NCI-H1417 treated with DMSO at 0.1 percent for 48 hours (cell line): ENCODE measurements around the gene RPL29.

Experiments used
- DNase-seq: peaks from one replicate; lab custom pipeline; 2025; lab: John Stamatoyannopoulos, UW

Gene RPL29

DNA sequence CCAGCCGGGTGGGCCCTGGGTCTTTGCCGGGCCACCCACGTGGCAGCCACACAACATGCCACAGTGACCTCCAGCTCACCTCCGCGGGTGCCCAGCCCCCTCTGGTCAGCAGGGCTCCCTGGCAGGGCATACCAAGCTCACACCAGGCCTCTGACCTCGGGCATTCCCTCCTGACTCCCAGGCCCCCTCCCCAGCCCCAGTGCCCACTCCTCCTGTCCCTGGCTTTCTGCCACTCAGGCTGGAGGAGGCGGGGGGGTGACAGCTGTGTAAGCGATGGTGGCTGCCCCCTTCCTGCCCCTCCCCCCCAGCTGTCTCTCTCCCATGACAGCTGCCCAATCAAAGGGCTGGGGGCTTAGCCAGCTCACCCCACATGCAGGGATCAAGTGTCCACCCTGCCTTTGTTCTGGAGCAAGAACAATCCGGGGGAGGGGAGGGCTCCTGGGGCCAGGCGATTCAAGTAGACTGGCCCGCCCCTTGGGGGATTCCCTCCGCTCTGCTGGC is 31.7 kb downstream of the RPL29 start:
- DNase-seq = no peak

DNA sequence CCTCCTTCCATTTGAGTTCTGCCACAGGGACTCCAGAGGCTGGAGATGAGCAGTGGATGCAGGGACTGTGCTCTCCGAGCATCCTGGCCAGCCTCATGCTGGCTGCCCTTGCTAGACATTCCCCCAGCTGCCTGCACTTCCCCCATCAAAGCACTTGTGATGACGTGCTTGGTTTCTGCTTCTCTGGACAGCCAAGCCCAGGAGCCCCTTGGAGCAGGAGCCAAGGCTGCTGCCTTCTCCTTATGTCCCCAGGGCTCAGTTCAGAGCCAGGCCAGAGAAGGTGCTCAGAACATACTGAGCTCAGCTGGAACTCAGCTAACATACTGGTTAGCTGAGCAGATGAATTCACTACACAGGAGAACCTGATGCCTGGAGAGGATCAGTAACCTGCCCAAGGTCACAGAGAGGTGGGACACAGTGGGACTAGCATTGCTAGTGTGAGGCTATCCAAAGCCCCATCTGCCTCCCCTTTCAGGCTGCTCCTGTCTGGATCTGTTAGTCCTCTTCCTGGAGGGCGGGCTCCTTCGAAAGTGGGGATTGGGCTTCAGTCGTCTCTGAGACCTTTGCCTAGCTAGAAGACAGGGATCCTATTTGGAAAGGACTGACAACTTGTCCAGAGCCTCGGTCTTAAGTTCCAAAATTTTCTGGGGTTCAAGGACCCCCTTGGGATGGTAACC is 32.7 kb downstream of the RPL29 start:
- DNase-seq = no peak

DNA sequence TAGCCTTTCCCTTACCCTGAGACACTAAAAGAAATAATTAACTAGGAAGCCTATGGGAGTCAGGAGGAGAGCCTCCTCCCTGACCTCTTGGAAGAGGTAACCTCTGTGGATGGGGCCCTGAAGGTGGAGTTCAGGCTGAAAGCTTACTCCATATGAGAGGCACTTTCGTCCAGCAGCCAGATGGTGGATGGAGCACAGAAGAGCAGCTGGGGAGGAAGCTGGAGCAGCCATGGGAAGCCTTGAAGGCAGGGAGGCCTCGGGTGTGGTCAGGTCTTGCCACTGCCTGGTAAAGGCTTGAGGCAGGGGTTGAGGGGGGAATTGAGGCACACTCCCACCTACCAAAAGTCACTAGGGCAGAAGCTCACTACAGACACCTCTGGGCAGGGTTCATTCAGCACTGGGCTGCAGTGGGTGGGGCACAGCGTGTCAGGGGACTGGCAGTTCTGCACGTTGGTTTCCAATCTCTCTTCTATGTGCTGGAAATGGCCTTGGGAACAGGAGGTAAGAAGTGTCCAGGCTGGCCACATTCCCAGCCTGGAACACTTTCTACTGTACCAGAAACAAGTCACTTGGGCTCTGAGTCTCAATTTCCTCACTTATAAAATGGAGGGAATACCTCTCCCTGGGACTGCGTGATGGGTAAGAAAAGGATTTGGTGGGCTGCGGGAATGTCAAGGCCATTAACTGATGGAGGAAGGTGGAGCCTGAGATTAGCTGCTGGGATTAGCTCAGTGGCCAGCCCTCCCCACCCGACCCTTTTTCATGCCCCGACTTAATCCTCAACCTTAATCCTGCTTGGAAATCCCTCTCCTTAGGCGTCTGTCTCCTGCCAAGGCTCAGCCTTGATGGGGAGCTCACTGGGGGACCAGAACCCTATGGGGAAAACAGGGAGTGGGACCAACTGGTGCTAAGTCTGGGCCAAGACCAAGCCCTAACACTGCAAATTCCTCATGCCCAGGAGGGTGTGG is 33.8 kb downstream of the RPL29 start:
- DNase-seq = no peak

DNA sequence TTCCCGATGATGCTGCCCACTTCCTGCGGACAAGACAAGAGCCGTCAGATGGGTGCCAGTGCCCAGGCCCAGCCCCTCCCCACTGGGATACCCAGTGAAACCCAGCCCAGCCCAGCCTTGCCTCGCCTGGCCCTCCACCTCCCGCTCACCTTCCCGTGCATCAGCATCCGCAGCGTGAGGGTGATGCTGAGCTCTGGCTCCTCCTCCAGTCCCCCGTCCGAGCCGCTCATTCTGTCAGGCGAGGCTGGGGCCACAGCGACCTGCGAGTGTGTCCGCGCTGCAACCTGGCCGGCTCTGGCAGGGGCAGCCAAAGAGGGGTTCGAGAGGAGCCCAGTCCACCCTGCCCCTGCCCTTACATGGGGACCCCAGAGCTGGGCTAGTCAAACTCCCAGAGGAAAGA is 34.7 kb downstream of the RPL29 start:
- no peak for DNase-seq

DNA sequence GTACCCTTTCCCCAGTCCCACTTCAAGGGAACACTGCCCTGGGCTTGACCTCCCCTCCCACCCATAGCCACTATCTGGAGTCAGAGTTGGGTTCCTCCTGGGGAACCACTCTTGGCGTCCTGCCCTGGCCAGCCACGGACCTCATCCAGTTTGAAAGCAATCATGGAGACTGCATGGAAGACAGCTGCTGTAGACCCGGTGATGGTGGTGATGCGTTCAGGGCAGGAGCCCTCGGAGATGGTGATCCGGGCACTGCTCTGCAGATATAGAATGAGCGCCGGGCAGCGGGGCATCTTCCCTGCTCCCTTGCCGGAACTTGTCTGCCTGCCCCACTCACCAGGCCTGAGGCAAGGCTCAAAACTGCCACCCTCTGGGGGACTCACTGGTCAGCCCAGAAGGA is 35.3 kb downstream of the RPL29 start:
- DNase-seq = no peak

DNA sequence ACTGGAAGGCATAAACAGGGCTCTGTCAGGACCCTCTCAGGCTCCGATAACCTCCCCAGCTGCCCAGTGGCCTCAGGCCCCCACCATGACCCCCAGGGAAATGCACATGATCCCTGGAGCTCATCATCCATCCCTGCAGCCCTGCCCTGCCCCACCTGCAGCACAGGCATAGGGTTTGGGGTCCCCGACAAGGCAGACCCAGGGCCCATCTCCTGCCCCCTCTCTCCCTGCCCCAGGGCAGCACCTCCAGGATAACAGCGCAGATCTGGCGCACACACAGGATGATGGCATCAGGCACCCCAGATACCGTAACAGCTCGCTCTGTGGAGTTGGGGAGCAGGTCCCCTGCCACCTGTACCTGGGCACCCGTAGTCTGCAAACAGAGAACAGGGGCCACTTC is 36.0 kb downstream of the RPL29 start:
- DNase-seq = no peak

DNA sequence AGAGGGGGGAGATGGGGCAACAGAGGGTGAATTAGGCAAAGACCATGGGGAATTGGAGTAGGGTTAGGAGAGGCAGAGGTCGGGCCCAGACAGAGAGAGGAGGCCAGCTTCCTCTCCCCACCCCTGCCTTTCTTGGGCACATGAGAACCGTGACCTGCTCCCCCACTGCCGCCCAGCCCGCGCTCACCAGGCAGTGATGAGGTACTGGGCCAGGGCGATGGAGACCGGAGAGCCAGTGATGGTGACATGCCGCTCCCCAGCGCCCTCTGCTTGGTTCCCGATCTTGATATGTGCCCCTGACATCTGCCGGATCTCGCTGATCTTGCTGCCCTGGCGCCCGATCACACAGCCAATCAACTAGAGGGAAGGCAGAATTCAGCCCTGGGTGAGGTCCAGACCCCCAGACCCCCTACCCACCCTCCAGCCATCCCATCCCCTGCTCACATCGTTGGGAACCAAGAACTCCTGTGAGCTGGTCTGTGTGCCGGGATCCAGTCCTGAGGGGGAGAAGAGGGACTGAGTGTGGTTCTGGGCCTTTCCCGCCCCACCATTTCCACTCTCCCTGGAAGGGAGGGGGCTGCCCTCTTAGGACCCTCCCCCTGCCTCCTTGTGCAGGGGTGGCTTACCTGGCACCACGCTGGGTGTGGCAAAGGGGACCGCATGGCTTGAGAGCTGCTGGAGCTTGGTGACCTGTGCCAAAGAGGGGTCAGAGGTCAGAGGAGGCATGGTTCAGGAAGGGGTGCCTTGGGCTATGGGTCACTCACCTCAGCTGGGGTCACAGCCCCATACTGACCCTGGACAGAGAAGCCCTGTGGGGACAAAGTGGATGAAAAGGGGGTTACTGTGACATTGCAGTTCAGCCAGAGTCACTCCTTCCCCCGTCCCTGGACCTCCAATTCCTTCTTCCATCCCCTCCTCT is 36.8 kb downstream of the RPL29 start:
- no peak for DNase-seq

DNA sequence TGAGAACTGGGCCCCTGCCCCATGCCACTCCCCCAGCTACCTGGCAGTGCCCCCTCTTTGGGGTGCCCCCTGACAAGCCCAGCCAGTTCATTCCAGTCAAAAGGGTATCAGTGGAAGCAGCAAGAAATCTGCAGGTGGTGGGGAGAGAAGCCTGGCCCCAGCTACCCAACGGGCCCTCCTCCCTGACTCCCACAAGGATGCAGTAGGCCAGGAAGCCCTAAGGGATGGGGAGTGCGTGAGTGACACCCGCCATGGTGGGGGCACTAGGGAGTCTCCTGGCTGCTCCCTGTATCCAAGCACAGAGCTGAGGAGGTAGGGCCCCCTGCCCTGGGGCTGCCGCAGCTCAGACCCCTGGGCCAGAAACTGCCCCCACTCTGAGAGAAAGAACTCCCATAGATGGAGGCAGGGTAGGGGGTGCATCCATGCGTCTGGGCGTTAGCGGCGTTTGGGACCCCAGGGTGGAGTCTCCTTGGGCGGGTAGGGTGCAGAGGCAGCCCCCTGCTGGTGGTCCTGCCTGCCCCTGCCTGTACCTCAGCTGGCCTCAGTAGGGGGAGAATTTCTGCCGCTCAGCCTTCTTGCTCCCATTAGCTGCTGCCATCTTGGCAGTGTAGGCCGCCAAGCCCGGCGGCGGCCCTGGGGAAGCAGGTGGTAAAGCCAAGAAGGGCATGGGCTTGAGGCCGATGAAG is 38.0 kb downstream of the RPL29 start:
- DNase-seq = no peak

DNA sequence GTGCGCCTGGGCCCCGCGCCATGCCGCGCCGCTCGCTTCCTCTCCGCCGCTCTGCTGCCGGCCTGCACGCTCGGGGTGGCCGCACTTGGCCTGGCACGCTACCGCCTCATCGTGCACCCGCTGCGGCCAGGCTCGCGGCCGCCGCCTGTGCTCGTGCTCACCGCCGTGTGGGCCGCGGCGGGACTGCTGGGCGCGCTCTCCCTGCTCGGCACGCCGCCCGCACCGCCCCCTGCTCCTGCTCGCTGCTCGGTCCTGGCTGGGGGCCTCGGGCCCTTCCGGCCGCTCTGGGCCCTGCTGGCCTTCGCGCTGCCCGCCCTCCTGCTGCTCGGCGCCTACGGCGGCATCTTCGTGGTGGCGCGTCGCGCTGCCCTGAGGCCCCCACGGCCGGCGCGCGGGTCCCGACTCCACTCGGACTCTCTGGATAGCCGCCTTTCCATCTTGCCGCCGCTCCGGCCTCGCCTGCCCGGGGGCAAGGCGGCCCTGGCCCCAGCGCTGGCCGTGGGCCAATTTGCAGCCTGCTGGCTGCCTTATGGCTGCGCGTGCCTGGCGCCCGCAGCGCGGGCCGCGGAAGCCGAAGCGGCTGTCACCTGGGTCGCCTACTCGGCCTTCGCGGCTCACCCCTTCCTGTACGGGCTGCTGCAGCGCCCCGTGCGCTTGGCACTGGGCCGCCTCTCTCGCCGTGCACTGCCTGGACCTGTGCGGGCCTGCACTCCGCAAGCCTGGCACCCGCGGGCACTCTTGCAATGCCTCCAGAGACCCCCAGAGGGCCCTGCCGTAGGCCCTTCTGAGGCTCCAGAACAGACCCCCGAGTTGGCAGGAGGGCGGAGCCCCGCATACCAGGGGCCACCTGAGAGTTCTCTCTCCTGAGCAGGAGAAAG is 39.6 kb downstream of the RPL29 start:
- no peak for DNase-seq

DNA sequence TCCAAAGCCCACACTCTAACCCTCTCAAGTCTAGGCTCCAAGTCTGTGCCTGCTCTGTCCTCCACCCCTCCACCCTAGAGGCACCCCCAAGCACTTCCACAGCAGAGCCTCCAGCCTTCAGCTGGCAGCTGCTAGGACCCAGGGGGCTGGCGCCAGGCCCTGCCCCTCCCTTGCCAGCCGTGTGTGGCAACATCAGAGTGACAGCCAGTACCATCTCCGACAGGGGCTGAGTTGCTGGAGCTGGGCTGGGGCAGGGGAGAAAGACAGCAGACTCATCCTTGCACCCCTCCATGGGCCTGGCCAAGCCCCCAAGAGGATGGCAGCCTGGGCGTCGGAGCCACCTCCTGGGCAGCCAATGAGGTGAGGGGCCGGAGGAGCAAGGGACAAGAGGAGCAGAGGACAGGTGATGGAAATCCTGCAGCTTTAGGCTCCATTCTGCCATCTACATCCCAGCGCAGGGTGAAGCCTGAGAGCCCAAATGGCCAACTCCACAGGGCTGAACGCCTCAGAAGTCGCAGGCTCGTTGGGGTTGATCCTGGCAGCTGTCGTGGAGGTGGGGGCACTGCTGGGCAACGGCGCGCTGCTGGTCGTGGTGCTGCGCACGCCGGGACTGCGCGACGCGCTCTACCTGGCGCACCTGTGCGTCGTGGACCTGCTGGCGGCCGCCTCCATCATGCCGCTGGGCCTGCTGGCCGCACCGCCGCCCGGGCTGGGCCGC is 40.4 kb downstream of the RPL29 start, which contains the start of gene GPR62:
Gene GPR62 (plus strand): TSS at position 207 of the 718 bp plus-strand sequence. CDS start 272 bp downstream, at position 479.
- no peak for DNase-seq

DNA sequence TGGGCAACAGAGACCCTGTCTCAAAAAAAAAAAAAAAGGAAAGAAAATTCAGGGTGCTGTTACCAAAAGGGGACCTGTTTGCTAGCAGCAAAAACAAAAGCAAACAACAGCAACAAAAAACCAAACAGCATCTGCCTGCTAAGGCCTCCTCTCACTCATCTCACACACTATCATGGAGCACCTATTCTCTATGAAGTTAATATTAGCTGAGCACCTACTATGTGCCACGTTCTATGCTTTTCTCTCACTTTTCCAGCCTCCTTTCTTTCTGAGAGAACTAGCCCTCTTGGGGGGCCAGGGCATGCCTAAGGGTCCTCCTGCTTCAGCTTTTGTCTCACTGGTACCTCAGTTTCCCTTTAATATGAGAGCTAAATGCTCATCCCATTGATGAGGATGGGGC is 41.0 kb downstream of the RPL29 start:
- no peak for DNase-seq

DNA sequence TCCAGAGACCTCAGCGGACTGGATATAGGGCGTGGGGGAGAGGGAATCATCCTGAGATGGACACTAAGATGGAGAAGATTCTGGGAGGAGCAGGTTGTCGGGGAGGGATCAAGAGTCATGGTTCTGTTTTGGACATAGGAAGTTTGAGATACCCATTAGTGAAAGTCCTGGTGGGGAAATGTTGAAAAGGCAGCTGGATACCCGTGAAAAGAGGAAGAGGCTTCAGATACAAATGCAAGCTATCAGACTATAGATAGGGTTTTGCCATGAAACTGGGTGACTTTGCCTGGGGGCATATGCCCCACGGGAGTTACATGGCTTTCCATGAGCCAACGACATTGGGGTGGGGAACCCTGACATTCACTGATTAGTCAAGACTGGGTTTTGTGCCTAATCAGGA is 41.6 kb downstream of the RPL29 start:
- DNase-seq = no peak

DNA sequence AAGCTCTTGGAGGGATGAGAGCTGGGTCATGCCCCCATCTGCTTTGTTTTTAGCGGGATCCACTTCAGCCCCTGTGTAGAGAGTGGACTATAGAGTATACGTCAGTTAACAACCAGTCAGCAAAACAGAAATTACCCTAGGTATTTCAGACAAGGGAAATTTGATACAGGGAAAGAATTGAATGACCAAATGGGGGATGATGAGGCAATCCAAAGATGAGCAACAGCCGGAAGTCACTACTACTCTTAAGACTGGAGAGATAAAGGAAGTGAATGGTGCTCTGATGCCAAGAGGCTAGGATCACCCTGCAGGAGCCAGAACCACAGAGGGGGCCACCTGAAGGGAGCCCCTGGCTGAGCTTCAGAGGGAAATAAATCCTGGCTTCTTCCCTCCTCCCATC is 42.2 kb downstream of the RPL29 start:
- no peak for DNase-seq

DNA sequence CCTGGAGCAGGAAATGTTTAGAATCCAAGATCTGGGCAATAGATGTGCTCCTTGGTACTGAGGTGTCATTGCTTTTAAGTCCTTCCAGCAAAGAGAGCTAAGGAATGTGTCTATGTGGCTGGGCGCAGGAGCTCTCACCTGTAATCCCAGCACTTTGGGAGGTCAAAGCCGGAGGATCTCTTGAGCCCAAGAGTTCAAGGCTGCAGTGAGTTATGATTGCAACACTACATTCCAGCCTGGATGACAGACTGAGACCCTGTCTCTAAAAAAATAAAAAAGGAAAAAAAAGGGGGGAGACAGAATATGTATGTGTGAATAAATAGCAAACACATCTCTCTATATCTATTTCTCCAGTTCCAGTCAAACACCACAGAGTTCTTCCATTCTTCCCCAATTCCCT is 44.8 kb downstream of the RPL29 start:
- DNase-seq = no peak

DNA sequence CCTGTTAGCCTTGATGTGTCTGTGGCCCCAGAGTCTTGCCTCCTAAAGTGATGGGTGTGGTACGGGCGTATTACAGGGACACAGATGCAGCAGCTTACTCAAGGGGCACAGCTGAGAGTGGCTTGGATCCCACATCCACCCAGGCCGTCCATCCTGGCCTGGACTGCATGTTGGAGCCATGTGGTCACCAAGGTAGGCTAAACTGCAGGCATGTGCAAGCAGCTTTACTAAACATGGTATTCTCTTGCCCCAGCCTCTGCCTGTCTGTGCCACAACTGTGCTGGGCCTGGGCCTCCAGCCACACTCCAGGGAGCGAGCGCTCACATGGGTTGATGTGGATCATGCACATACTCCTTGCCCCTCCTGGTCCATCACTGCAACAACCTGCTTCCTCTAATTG is 46.6 kb downstream of the RPL29 start:
- no peak for DNase-seq

DNA sequence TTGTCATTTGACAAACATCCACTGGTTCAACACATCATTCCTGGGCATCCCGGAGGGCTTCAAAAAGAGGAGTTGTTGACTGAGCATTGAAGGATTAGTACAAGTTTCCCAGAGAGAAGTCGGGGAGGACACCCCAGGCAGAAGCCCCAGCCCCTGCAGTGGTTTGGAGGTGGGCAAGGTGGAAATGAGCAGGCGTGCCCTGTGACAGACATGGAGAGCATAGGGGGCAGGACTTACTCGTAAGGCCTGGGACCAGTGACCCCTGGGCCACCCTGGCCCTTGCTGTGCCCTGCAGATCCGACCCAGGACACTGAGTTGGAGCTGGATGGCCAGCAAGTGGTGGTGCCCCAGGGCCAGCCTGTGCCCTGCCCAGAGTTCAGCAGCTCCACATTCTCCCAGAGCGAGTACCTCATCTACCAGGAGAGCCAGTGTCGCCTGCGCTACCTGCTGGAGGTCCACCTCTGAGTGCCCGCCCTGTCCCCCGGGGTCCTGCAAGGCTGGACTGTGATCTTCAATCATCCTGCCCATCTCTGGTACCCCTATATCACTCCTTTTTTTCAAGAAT is 47.6 kb downstream of the RPL29 start:
- DNase-seq = no peak

DNA sequence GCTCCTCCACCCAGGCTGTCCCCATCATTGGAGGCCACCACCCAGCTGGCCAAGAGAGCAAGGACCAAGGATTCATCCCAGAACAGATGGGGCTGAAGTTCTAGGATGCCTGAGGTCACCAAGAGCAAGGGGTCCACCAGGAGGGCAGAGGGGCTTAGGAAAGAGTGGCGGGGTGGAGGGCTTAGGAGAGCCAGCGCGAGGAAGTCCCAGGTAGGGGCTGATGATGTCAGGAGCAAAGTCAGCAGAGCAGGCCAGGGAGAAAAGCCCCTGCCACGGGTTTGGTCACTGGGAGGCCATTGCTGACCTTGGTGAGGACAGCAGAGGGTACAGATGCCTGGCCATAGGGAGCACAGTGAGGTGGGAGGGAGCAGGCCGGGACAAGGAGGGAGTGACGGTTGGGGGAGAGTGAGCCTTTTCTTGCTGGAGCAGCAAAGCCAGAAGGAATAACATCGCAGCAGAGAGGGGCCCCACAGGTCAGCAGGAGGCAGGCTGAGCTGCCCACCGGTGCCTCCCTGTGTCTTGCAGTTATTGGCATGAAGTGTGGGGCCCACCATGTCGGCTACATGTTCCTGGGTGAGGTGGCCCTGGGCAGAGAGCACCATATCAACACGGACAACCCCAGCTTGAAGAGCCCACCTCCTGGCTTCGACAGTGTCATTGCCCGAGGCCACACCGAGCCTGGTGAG is 48.3 kb downstream of the RPL29 start:
- no peak for DNase-seq

DNA sequence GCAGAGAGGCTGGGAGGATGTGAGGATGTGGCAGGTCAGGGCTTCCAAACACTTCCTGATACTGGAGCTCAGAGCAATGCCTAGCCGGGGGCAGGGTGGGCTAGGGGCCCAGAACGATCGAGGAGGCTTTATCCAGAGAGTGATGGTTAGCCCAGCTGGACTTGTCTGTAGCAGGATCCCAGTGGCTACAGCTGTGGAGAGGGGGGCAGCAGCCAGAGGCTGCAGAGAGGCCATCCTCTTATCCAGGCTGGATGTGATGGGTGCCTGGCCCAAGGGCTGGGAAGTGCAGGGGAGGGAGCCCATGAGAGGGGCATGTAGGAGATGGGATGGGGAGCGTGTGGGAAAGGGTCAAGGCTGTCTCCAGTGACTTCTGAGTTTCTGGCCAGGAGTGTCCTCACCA is 48.9 kb downstream of the RPL29 start:
- no peak for DNase-seq
